Chondrocyte (in vitro differentiated cells): ENCODE measurements around the gene ARL2BP. TPM values are rescaled to one million over a fixed set of nuclear protein-coding genes. Genes with fewer than 3 reads are reported as not detected.

Experiments
- DNase-seq: peaks from one replicate; pipeline ENCODE4 v3.0.0; 2021; ENCODE audit warnings: mixed read lengths, low spot score
- H3K27ac Mint-ChIP-seq: one replicate; pipeline ENCODE4 v1.8.0; 2021; ENCODE audit warnings: mild to moderate bottlenecking, moderate library complexity, mixed read lengths; ENCODE audit not compliant: unreplicated experiment
- H3K27me3 Mint-ChIP-seq: 2 replicates; pipeline ENCODE4 v1.8.0; 2021; ENCODE audit warnings: low read depth, mixed read lengths
- H3K36me3 Mint-ChIP-seq: 2 replicates; pipeline ENCODE4 v1.8.0; 2021; ENCODE audit warnings: low read depth, mixed read lengths
- H3K4me1 Mint-ChIP-seq: 2 replicates; pipeline ENCODE4 v1.8.0; 2021; ENCODE audit warnings: low read depth, mild to moderate bottlenecking, mixed read lengths
- H3K4me3 Mint-ChIP-seq: one replicate; pipeline ENCODE4 v1.8.0; 2021; ENCODE audit warnings: mild to moderate bottlenecking, moderate library complexity, mixed read lengths; ENCODE audit not compliant: unreplicated experiment
- H3K9me3 Mint-ChIP-seq: 2 replicates; pipeline ENCODE4 v1.8.0; 2021; ENCODE audit warnings: low read depth, mixed read lengths
- total RNA-seq: library from RNA; stranded (reverse); gene quantifications from 3 replicates; pipeline ENCODE4 v1.2.1, GENCODE V29; 2021
- TF ChIP-seq, protein P1 (sequence below): fragments of 200-600 bp; sonication (generic); IDR thresholded peaks from 2 replicates; pipeline ENCODE4 v1.5.0; 2021; ENCODE audit warnings: antibody characterized with exemption, mild to moderate bottlenecking, moderate library complexity

ARL2BP gene
- total RNA-seq, 1 donor from 2014 or later: 69.5 TPM

GRCh38 chr16:57203451-57203850, 41.6 kb upstream of the ARL2BP start:
- H3K27ac Mint-ChIP-seq: peak overlapping the region; percentile 17
- H3K4me1 Mint-ChIP-seq: peaks cover 9% of the 10 kb centered on the region
- no peaks in the 10 kb centered on the region for H3K27me3 Mint-ChIP-seq
- peaks cover 19% of the 10 kb centered on the region for H3K36me3 Mint-ChIP-seq
- H3K4me3 Mint-ChIP-seq: no peak overlapping the region
- no peak for DNase-seq
- TF ChIP-seq, protein P1, sequence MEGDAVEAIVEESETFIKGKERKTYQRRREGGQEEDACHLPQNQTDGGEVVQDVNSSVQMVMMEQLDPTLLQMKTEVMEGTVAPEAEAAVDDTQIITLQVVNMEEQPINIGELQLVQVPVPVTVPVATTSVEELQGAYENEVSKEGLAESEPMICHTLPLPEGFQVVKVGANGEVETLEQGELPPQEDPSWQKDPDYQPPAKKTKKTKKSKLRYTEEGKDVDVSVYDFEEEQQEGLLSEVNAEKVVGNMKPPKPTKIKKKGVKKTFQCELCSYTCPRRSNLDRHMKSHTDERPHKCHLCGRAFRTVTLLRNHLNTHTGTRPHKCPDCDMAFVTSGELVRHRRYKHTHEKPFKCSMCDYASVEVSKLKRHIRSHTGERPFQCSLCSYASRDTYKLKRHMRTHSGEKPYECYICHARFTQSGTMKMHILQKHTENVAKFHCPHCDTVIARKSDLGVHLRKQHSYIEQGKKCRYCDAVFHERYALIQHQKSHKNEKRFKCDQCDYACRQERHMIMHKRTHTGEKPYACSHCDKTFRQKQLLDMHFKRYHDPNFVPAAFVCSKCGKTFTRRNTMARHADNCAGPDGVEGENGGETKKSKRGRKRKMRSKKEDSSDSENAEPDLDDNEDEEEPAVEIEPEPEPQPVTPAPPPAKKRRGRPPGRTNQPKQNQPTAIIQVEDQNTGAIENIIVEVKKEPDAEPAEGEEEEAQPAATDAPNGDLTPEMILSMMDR: no peak
- no peaks in the 10 kb centered on the region for H3K9me3 Mint-ChIP-seq

DNA sequence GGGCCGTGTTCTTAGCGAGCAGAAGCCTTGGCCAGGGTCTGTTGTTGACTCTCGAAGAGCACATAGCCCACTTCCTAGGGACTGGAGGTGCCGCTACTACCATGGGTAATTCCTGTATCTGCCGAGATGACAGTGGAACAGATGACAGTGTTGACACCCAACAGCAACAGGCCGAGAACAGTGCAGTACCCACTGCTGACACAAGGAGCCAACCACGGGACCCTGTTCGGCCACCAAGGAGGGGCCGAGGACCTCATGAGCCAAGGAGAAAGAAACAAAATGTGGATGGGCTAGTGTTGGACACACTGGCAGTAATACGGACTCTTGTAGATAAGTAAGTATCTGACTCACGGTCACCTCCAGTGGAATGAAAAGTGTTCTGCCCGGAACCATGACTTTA, 40.4 kb upstream of the ARL2BP start:
- TF ChIP-seq, protein P1: peak; percentile 22
- Mint-ChIP-seq H3K27ac (no peak overlapping the region), H3K9me3 (no peaks in the 10 kb centered on the region), H3K27me3 (no peaks in the 10 kb centered on the region), H3K36me3 (peaks cover 22% of the 10 kb centered on the region), H3K4me3 (no peak overlapping the region), H3K4me1 (peaks cover 7% of the 10 kb centered on the region)
- DNase-seq: no peak

DNA sequence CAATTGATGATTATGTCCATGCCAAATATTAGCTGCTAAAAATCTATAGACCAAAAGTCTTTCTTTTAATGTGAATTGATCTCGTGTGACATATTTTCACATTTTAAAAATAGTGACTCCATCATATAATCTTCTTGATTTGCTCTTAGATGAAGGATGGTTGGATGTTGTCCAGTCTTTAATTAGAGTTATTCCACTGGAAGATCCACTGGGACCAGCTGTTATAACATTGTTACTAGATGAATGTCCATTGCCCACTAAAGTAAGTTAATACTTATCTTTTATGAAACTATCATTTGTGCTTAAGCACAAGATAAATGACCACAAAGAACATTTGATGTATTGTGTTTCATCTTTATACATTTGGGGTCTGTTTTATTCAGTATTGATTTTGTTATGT, 36.1 kb upstream of the ARL2BP start:
- no peaks in the 10 kb centered on the region for H3K9me3 Mint-ChIP-seq
- peaks cover 37% of the 10 kb centered on the region for H3K36me3 Mint-ChIP-seq
- H3K4me3 Mint-ChIP-seq: no peak overlapping the region
- H3K4me1 Mint-ChIP-seq: no peaks in the 10 kb centered on the region
- no peak overlapping the region for H3K27ac Mint-ChIP-seq
- H3K27me3 Mint-ChIP-seq: no peaks in the 10 kb centered on the region
- TF ChIP-seq, protein P1: no peak
- no peak for DNase-seq

DNA sequence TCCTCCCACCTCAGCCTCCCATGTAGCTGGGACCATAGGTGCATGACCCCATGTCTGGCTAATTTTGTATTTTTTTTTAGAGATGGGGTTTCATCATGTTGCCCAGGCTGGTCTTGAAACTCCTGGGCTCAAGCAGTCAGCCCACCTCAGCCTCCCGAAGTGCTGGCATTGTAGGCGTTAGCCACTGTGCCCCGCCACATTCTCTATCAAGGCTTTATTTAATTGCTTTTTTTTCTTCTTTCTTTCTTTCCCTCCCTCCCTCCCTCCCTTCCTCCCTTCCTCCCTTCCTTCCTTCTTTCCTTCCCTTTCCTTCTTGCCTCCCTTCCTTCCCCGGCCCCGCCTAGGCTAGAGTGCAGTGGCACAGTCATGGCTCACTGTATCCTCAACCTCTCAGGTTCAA, 35.3 kb upstream of the ARL2BP start:
- H3K4me1 Mint-ChIP-seq: no peaks in the 10 kb centered on the region
- no peaks in the 10 kb centered on the region for H3K9me3 Mint-ChIP-seq
- DNase-seq: no peak
- H3K4me3 Mint-ChIP-seq: no peak overlapping the region
- H3K27ac Mint-ChIP-seq: no peak overlapping the region
- TF ChIP-seq, protein P1: no peak
- no peaks in the 10 kb centered on the region for H3K27me3 Mint-ChIP-seq
- peaks cover 40% of the 10 kb centered on the region for H3K36me3 Mint-ChIP-seq

DNA sequence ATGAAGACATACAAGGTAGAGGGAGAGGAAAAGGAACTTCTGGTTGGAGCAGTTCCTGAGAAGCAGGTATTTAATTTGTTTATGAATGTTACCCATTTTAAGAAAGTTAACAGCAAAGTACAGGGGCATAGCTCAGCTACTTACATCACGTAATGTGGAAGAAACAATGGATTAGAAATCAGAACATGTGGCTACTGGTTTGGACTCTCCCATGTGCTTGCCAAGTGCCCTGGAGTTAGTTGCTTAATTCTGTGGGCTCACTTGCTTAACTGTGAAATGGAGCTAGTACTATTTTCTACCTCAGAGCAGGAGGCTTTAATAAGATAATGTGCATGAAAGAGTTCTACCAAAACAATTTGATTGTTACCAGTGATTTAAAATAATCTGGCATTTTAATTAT, 31.6 kb upstream of the ARL2BP start:
- no peak for DNase-seq
- Mint-ChIP-seq H3K27me3 (no peaks in the 10 kb centered on the region), H3K36me3 (peaks cover 51% of the 10 kb centered on the region), H3K27ac (no peak overlapping the region), H3K9me3 (peaks cover 9% of the 10 kb centered on the region), H3K4me3 (no peak overlapping the region), H3K4me1 (no peaks in the 10 kb centered on the region)
- TF ChIP-seq, protein P1: no peak
